ENCODE results near the gene ITPRID2. TPM values are rescaled to one million over a fixed set of nuclear protein-coding genes. Genes with fewer than 3 reads are reported as not detected.

Gene ITPRID2
- total and polyA plus RNA-seq, 2 of the 4 experiments (the other 2 are of a cell fraction) = 74.1 to 187 TPM

GRCh38 chr2:181851726-181852125, 39.8 kb upstream of the ITPRID2 start:
- H3K4me3 ChIP-seq (ENCODE audit: insufficient read depth, low read depth, low read length) = no peak overlapping the region
- H4K91ac ChIP-seq (ENCODE audit: insufficient read depth, low read depth, low read length) = no peak overlapping the region
- no peak overlapping the region for H2BK5ac ChIP-seq (ENCODE audit: low read depth, low read length, poor library complexity, severe bottlenecking)
- no peak overlapping the region for H3K4me2 ChIP-seq (ENCODE audit: low read depth, low read length)
- H2AK5ac ChIP-seq (ENCODE audit: low read depth, low read length) = no peak overlapping the region
- H2AK9ac ChIP-seq (replicated peaks; ENCODE audit: low read depth, low read length, poor library complexity) = no peak overlapping the region
- no peak overlapping the region for H4K8ac ChIP-seq (ENCODE audit: low read depth in 2 of 2, low read length in 2 of 2)
- dilution Hi-C loops (cut with HindIII; ENCODE audit: low sequenced_read_pairs, unreplicated experiment) = no loop called here
- no peak overlapping the region for H3K56ac ChIP-seq (ENCODE audit: extremely low read depth, insufficient read depth, low read length)
- intact Hi-C loops (cut with micrococcal nuclease) = no loop called here
- no peak overlapping the region for H3K27ac ChIP-seq (ENCODE audit: insufficient read depth, low read length)
- TF ChIP-seq NFE2L2 (IDR thresholded peaks at IDR 0.05; ENCODE audit: low read depth, low read length) (no peak), RAD21 (IDR thresholded peaks at IDR 0.05; ENCODE audit: low read length) (no peak), SMC3 (IDR thresholded peaks at IDR 0.05; ENCODE audit: low read depth, low read length) (no peak), CEBPB (IDR thresholded peaks at IDR 0.05; ENCODE audit: low read depth, low read length) (no peak), CTCF (conservative IDR thresholded peaks at IDR 0.05; ENCODE audit: low read depth, low read length) (no peak)
- H3K18ac ChIP-seq (ENCODE audit: low read depth, low read length) = no peak overlapping the region
- no peaks in the 10 kb centered on the region for H3K27me3 ChIP-seq (ENCODE audit: control insufficient read depth, insufficient read depth, low read length)
- no peak overlapping the region for H2BK15ac ChIP-seq (ENCODE audit: low read depth, low read length)
- no TSS peak for BruUV-seq (replicated peaks)
- H2BK20ac ChIP-seq (ENCODE audit: low read depth, low read length) = no peak overlapping the region
- ChIA-PET POLR2A (ENCODE audit: unreplicated experiment) (no interaction called here), CTCF (interaction anchor here (0.6 kb wide), 3 partner anchors 107 to 863 kb away, joined by 3 to 4 read pairs (median 4); no protein-coding TSS in a partner anchor)
- in situ Hi-C loops (cut with MboI; ENCODE audit: low sequenced_read_pairs) = no loop called here
- H3K9me3 ChIP-seq (ENCODE audit: control insufficient read depth, insufficient read depth, low read length) = no peaks in the 10 kb centered on the region
- no peaks in the 10 kb centered on the region for H3K4me1 ChIP-seq (ENCODE audit: control insufficient read depth, insufficient read depth, low read length)
- no peak overlapping the region for H2BK120ac ChIP-seq (ENCODE audit: low read depth, low read length)
- no peak overlapping the region for H2AFZ ChIP-seq (replicated peaks; ENCODE audit: low read length, poor library complexity)
- H3K23ac ChIP-seq (ENCODE audit: low read depth, low read length) = no peak overlapping the region
- no peak overlapping the region for H4K5ac ChIP-seq (ENCODE audit: low read depth, low read length)
- H3K4ac ChIP-seq (ENCODE audit: low read depth, low read length) = no peak overlapping the region
- H4K20me1 ChIP-seq (ENCODE audit: insufficient read depth, low read length) = no peaks in the 10 kb centered on the region
- H3K9ac ChIP-seq (ENCODE audit: low read depth, low read length) = no peak overlapping the region
- DNase-seq (no peak), ATAC-seq (ENCODE audit: low read depth) (no peak)
- H3K79me1 ChIP-seq (ENCODE audit: low read depth in 1 of 2, low read length in 2 of 2) = no peaks in the 10 kb centered on the region
- no peaks in the 10 kb centered on the region for H3K36me3 ChIP-seq (ENCODE audit: control insufficient read depth, insufficient read depth, low read length)
- H3K14ac ChIP-seq (replicated peaks; ENCODE audit: low read depth, low read length) = no peak overlapping the region
- H3K9me1 ChIP-seq (ENCODE audit: insufficient read depth, low read length) = no peaks in the 10 kb centered on the region

Data from IMR-90 (cell line).